GM12872 (cell line): ENCODE measurements around the gene PREP.

ENCODE experiments used
- CTCF ChIP-seq: IDR thresholded peaks from 3 replicates; pipeline ENCODE4 v1.5.1; 2011; ENCODE audit warnings: low read depth, mild to moderate bottlenecking, low read length, moderate library complexity; ENCODE audit not compliant: insufficient read depth

The PREP gene

DNA sequence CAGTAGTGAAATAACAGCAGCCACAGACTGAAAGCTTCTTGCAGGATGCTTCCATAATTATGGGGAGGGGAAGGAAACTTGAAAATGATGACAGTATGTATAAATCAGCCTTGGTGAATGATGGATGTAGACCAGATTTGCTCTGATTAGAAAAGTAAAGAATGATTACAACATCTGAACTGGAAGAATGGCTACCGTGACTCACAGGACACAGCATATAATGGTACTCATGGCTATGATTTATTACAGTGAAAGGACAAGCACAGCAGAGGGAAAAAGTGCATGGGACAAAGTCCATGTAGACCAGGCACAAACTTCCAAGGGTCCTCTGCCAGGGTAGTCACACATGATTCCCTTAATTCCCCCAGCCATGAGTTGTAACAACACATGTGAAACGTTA is 152.3 kb downstream of the PREP start:
- no peak for TF ChIP-seq CTCF

DNA sequence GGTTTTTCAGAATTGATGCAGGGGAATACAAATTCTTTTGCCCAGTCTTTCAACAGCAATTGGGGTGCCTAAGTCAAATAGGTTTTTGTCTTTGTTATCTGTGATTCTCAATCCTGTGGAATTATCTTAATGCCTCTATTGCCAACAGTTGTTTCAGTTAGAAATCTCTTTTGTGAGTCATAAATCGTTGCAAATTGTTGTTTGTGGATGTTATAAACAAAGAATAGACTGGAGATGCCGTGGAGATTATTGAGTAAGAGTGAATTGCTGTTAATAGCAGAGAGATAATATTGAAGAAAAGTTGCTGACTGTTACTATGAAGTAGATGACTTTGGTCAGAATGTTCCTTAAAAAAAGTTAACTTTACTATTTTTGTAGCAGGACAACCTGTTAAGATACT is 159.4 kb downstream of the PREP start:
- TF ChIP-seq CTCF: no peak

DNA sequence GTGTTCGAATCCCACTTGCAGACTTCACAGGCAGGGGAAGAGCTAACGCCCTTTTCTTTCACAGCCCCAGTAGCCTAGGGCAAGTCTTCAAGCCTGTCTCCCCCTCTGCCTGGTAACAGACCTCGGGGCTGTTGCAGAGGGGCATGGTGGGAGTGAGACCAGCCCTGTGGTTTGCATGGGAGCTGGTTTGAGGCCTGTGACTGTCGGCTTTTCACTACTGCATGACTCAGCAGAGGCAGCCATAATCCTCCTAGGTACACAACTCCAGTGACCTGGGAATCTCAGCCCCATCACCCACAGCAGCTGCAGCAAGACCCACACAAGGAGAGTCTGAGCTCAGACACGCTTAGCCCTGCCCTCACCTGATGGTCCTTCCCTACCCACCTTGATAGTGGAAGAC is 167.7 kb downstream of the PREP start:
- no peak for TF ChIP-seq CTCF
